Measurements from ENCODE around the gene SERPINB1. TPM values are rescaled to one million over a fixed set of nuclear protein-coding genes. Genes with fewer than 3 reads are reported as not detected.

Gene SERPINB1
- total and polyA plus RNA-seq, 10 of the 15 experiments (the other 5 are each of a cell fraction or from before 2014, with no cell fraction given), result 0.45 to 2.4 (median 0.83) TPM

DNA sequence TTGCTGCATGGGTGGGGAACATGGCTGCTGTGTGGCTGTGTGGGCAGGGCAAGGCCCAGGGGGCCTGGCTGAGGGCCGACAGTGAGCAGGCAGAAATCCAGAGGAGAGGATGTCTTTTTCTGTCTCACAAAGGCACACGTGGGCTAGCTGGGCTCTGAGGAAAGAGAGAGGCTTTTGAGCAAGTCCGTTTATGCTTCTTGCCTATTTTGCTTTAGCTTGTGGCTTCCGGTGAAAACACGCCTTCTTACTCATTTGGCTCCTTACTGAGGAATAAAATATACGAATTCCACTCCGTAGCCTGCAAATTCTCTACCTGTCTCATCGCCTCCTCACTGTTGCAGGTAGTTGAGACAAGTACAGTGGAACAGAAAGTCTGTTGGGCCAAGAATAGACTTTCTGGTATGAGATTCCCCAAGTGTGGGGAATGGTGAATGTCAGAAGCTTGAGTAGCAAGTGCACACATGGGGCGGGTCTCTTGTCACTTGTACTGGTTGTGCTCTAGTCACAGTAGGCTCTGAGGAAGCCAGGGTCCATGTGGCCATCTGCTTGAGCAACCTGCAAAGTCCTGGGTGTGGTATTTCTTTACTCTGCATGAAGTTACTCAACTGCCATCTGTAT lies 48.0 kb downstream of the SERPINB1 start:
- Histone ChIP-seq H2AFZ (ENCODE audit: control insufficient read depth, low read depth, low read length) (no peak overlapping the region), H3K4me3 (no peak overlapping the region), H3K9me3 (replicated peaks; ENCODE audit: control insufficient read depth, insufficient read depth, low read length) (no peaks in the 10 kb centered on the region), H3K27ac (ENCODE audit: control insufficient read depth, insufficient read depth) (no peak overlapping the region), H3K4me1 (ENCODE audit: control insufficient read depth, insufficient read depth, low read length) (peaks cover 7% of the 10 kb centered on the region), H3K79me2 (ENCODE audit: control insufficient read depth, insufficient read depth, low read length) (no peaks in the 10 kb centered on the region), H3K4me2 (ENCODE audit: control insufficient read depth, insufficient read depth) (no peak overlapping the region), H4K20me1 (ENCODE audit: control insufficient read depth, insufficient read depth) (no peaks in the 10 kb centered on the region; the same call in 1 of the 2 replicates), H3K9ac (ENCODE audit: control insufficient read depth, insufficient read depth, low read length) (no peak overlapping the region), H3K27me3 (replicated peaks in 1 of 2; ENCODE audit: control insufficient read depth in 2 of 2, insufficient read depth in 2 of 2, low read length in 1 of 2) (no peaks in the 10 kb centered on the region), H3K36me3 (ENCODE audit: control insufficient read depth in 2 of 2, insufficient read depth in 2 of 2, low read length in 1 of 2) (no peaks in the 10 kb centered on the region)
- FAIRE-seq, result no peak
- ChIA-PET RAD21 (ENCODE audit: unreplicated experiment) (interaction anchor here (0.6 to 4.3 kb wide), 3 partner anchors 127 to 193 kb away, joined by 3 to 74 read pairs (median 3); no protein-coding TSS in a partner anchor), SMC1A (ENCODE audit: uncharacterized antibody, unreplicated experiment) (interaction anchor here (0.7 to 4.6 kb wide), 3 partner anchors 47 to 137 kb away, joined by 3 to 41 read pairs (median 23); partner anchors contain the start of gene SERPINB1), CTCF (interaction anchor here (1.8 to 1.9 kb wide), 2 partner anchors 10 to 52 kb away, joined by 4 read pairs; no protein-coding TSS in a partner anchor), POLR2A (no interaction called here)
- no peak for DNase-seq (ENCODE audit: low read depth, low spot score)
- no peak for ATAC-seq
- BruUV-seq (replicated peaks), result no TSS peak
- intact Hi-C loops (cut with micrococcal nuclease; ENCODE audit: unreplicated experiment) (loop anchor here (5.0 kb wide), 2 partner anchors 124 to 259 kb away; no protein-coding TSS in a partner anchor), in situ Hi-C loops (cut with MboI) (no loop called here)
- TF ChIP-seq, protein P1, sequence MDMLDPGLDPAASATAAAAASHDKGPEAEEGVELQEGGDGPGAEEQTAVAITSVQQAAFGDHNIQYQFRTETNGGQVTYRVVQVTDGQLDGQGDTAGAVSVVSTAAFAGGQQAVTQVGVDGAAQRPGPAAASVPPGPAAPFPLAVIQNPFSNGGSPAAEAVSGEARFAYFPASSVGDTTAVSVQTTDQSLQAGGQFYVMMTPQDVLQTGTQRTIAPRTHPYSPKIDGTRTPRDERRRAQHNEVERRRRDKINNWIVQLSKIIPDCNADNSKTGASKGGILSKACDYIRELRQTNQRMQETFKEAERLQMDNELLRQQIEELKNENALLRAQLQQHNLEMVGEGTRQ (IDR thresholded peaks at IDR 0.05; ENCODE audit: borderline replicate concordance, low read depth, low read length), result no peak
- TF ChIP-seq ZNF384 (IDR thresholded peaks at IDR 0.05; ENCODE audit: borderline replicate concordance, low read depth, low read length) (no peak), SMAD1 (IDR thresholded peaks at IDR 0.05; ENCODE audit: low read depth, partially characterized antibody) (no peak), EGR1 (IDR thresholded peaks at IDR 0.05; ENCODE audit: borderline replicate concordance in 1 of 2, low read depth in 2 of 2, low read length in 2 of 2) (no peak), TAF1 (IDR thresholded peaks at IDR 0.05; ENCODE audit: borderline replicate concordance, low read depth, low read length) (no peak), MEF2B (IDR thresholded peaks at IDR 0.05; ENCODE audit: partially characterized antibody, poor library complexity, severe bottlenecking) (no peak), NR2F1 (conservative IDR thresholded peaks at IDR 0.05) (no peak), LARP7 (IDR thresholded peaks at IDR 0.05) (no peak), NRF1 (conservative IDR thresholded peaks at IDR 0.05; ENCODE audit: low read depth, low read length) (no peak), ZNF687 (IDR thresholded peaks at IDR 0.05) (no peak)
- TF ChIP-seq, protein P2, sequence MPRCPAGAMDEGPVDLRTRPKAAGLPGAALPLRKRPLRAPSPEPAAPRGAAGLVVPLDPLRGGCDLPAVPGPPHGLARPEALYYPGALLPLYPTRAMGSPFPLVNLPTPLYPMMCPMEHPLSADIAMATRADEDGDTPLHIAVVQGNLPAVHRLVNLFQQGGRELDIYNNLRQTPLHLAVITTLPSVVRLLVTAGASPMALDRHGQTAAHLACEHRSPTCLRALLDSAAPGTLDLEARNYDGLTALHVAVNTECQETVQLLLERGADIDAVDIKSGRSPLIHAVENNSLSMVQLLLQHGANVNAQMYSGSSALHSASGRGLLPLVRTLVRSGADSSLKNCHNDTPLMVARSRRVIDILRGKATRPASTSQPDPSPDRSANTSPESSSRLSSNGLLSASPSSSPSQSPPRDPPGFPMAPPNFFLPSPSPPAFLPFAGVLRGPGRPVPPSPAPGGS (IDR thresholded peaks at IDR 0.05; ENCODE audit: borderline replicate concordance, insufficient read depth, low read depth, low read length, poor library complexity, severe bottlenecking), result no peak
- 36% methylated on average over 9 of the region's 9 CpGs for WGBS (ENCODE audit: insufficient coverage, insufficient replicate concordance, low lambda C conversion rate, missing lambda C conversion rate)
